SHP77 treated with DMSO at 0.1 percent for 48 hours (cell line): ENCODE measurements around the gene ARHGAP18.
"Not testable (repeated sequence)": the region's sequence is repeated elsewhere in the genome, so short reads cannot be mapped to it uniquely, and the experiment has no call there.

Experiments used
- DNase-seq: peaks from one replicate; lab custom pipeline; 2025; lab: John Stamatoyannopoulos, UW

Gene ARHGAP18

GRCh38 chr6:129578315-129578714 lies 131.7 kb downstream of the ARHGAP18 start:
- no peak for DNase-seq

DNA sequence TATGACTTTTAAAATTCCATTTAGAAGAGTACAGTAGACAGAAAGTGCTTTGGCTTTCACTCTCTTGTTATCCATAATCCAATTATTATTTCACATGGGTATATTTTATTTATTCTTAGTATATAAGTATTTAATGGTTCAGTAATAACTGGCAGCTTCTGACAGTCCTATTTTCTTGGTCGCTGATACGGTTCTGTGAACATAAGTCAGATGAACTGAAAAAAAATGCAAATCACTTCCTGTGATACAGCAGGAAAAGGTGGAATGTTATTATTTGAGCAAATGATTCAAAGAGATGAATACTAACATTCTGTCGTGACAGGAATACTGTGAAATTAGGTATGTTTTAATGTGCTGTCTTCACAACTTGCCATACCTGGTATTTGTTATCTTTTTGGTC lies 132.3 kb downstream of the ARHGAP18 start:
- DNase-seq: no peak

GRCh38 chr6:129576456-129576855 lies 133.5 kb downstream of the ARHGAP18 start:
- DNase-seq: no peak

DNA sequence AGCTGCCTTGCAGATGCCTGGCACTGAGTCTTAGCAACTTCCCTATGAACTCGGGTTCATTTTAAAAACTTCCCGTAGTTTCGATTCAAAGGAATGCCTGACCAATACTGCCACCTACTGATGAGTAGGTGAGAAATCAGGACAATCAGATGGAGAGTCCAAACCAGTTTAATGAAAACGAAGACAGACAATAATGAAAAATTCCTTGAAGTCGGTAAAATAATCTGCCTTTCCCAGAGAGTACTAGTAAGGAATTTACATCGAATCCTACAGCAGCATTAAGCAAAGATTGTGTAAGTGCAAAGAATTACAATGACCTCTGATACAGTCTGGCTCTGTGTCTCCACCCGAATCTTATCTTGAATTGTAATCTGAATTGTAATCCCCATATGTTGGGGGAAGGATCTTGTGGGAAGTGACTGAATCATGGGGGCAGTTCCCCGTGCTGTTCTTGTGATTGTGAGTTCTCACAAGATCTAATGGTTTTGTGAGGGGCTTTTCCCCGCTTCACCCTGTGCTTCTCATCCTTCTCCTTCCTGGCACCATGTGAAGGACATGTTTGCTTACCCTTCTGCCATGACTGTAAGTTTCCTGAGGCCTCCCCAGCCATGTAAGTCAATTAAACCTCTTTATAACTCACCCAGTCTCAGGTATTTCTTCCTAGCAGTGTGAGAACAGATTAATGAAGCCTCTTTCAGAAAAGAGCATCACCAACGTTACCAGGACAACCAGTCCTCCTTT lies 134.4 kb downstream of the ARHGAP18 start:
- DNase-seq: no peak

DNA sequence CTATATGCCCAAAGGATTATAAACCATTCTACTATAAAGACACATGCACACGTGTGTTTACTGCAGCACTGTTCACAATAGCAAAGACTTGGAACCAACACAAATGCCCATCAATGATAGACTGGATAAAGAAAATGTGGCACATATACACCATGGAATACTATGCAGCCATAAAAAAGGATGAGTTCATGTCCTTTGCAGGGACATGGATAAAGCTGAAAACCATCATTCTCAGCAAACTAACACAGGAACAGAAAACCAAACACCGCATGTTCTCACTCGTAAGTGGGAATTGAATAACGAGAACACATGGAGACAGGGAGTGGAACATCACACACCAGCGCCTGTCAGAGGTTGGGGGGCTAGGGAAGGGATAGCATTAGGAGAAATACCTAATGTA lies 135.4 kb downstream of the ARHGAP18 start:
- DNase-seq: not testable (repeated sequence)

- DNase-seq: not testable (repeated sequence)
Observed at GRCh38 chr6:129570929-129571328, 139.0 kb downstream of the ARHGAP18 start.

- DNase-seq: no peak
Observed at GRCh38 chr6:129568015-129568414, 142.0 kb downstream of the ARHGAP18 start.

DNA sequence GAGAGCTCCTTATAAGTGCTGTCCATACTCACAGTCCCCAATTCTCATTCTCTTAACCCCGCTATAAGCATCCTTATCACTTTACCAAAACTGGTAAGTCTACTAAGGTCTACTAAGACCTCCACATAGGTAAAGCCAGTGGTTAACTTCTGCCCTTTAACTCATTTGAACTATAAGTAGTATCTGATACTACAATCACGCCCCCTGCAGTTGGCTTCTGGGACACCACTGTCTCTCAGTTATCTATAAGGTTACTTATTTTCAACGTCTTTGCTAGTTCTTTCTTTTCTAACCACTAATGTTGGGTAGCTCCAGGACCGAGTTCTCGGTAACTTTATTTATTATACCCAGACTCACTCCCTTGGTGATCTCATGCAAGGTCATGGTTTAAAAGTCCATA lies 142.6 kb downstream of the ARHGAP18 start:
- no peak for DNase-seq

GRCh38 chr6:129565811-129566210 lies 144.2 kb downstream of the ARHGAP18 start:
- DNase-seq: no peak

GRCh38 chr6:129565366-129565765 lies 144.6 kb downstream of the ARHGAP18 start:
- no peak for DNase-seq

DNA sequence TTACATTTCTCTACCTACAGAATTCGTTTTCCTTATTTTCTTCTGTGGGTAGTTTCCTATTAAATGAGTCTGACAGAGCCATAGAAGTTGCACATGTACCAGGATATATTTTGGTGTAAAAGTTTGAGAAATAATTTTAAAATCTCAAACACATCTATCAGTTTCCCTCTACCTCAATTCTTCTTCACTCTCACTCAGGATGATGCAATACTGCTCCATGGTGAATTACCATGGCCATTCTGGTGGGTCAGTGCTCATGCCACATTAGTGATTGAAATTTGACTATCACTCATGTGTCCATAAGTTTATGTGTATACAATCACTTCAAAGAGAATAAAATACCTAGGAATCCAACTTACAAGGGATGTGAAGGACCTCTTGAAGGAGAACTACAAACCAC lies 151.7 kb downstream of the ARHGAP18 start:
- no peak for DNase-seq

- DNase-seq: no peak
Observed at GRCh38 chr6:129555206-129555832, 154.7 kb downstream of the ARHGAP18 start.

GRCh38 chr6:129552413-129552812 lies 157.6 kb downstream of the ARHGAP18 start:
- no peak for DNase-seq

- DNase-seq: no peak
Observed at GRCh38 chr6:129551486-129551885, 158.5 kb downstream of the ARHGAP18 start.

- no peak for DNase-seq
Observed at GRCh38 chr6:129546702-129547101, 163.3 kb downstream of the ARHGAP18 start.

DNA sequence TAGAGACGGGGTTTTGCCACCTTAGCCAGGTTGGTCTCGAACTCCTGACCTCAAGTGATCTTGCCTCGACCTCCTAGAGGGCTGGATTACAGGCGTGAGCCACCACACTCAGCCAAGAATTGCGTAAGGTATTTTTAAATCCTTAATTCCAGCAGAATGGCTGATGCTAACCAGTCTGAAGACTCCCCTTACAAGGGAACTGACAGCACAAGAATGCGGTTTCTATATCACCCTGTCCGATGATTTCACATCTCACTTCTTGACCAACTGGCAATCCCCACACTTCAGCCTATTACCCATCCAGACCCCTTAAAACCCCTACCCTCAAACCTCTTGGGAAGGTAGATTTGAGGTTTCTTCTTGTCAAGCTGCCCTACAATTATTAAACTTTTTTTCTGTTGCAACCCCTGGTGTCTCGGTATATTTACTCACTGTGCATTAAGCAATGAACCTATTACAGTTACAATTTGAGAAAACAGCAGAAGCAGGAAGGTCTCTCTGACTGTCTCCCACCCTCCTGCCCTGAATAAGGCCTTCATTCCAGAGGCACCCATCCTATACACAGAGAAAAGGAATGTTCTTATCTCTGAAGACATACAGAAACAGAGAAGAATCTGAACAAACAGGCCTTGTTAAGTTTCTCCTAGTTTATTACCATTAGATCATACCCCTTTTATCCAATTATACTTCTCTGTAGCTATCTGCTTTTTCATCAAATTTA lies 164.9 kb downstream of the ARHGAP18 start:
- no peak for DNase-seq

GRCh38 chr6:129543981-129544380 lies 166.0 kb downstream of the ARHGAP18 start:
- no peak for DNase-seq

DNA sequence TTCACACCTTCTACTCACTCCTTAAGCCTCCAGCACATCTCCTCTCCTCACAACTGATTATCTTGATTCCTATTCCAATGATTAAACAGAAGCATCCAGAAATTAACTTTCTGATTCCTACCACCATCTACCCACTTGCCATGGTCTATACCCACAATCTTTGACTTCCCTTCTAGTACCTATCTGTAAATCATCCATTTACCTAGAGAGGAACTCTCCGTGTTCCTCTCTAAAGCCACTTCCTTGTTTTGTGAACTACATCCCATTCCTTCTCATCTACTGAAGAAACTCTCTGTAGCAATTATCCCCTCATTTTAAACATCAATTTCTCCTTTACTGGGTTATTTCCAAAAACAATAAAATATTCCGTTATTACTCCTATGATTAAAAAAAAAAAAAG lies 167.3 kb downstream of the ARHGAP18 start:
- no peak for DNase-seq

GRCh38 chr6:129539032-129539431 lies 170.9 kb downstream of the ARHGAP18 start:
- DNase-seq: no peak

DNA sequence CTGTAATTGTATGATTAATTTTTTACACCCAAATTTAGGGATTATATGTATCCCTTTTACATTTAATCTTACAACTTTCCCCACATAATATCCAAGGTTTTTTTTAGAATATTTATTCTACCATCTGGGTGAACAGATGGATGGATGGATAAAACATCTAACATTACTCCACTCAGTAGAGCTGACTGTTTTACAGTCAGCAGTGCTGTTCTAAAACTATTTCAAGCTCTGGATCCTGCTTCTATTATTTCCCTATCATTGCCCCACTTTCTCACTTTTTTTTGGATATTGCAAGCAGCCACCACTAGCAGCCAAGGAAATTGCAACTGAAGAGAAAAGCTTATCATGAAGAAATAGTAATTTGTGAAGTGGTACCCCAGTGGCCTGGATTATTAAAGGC lies 173.7 kb downstream of the ARHGAP18 start:
- no peak for DNase-seq

GRCh38 chr6:129534926-129535325 lies 175.1 kb downstream of the ARHGAP18 start:
- no peak for DNase-seq
